OCI-LY3 (cell line): ENCODE results near the gene SMARCE1.

Experiments
- H2AFZ ChIP-seq: fragments of 200-600, 300-600 bp; shearing (Covaris generic); 2 replicates; pipeline ENCODE4 v1.6.0; 2014; ENCODE audit warnings: antibody characterized with exemption, low read depth, low read length
- H3K27ac ChIP-seq: fragments of 200-600, 300-600 bp; sonication (generic); 2 replicates; pipeline ENCODE4 v1.5.1; 2014; ENCODE audit warnings: mild to moderate bottlenecking, low read length, moderate library complexity, mixed read lengths
- H3K27me3 ChIP-seq: fragments of 200-600, 300-600 bp; sonication (generic); 2 replicates; pipeline ENCODE4 v1.6.1; 2014; ENCODE audit warnings: low read depth, low read length, mixed read lengths
- H3K36me3 ChIP-seq: fragments of 200-600, 300-600 bp; sonication (generic); replicated peaks from 2 replicates; pipeline ENCODE3; 2014; ENCODE audit warnings: low read depth, low read length, mixed read lengths
- H3K4me1 ChIP-seq: fragments of 300-600, 200-600 bp; sonication (generic); 2 replicates; pipeline ENCODE4 v1.6.1; 2014; ENCODE audit warnings: low read length, mixed read lengths
- H3K4me2 ChIP-seq: fragments of 200-600, 300-600 bp; sonication (generic); 2 replicates; pipeline ENCODE4 v1.6.1; 2014; ENCODE audit warnings: low read length, mixed read lengths
- H3K4me3 ChIP-seq: fragments of 300-600, 200-600 bp; sonication (generic); 2 replicates; pipeline ENCODE4 v1.5.1; 2014; ENCODE audit warnings: antibody characterized with exemption, mild to moderate bottlenecking, low read length, moderate library complexity
- H3K79me2 ChIP-seq: fragments of 300-600, 200-600 bp; shearing (Covaris generic); 2 replicates; pipeline ENCODE4 v1.6.1; 2014; ENCODE audit warnings: mild to moderate bottlenecking, low read length, mixed read lengths
- H3K9ac ChIP-seq: fragments of 300-600, 200-600 bp; shearing (Covaris generic); 2 replicates; pipeline ENCODE4 v1.6.0; 2014; ENCODE audit warnings: mild to moderate bottlenecking, low read length, moderate library complexity
- H3K9me3 ChIP-seq: fragments of 200-600, 300-600 bp; shearing (Covaris generic); 2 replicates; pipeline ENCODE4 v1.6.1; 2014; ENCODE audit warnings: low read length, mixed read lengths; ENCODE audit not compliant: insufficient read depth
- H4K20me1 ChIP-seq: fragments of 200-600, 300-600 bp; sonication (generic); 2 replicates; pipeline ENCODE4 v1.6.1; 2016; ENCODE audit warnings: low read length, mixed read lengths; ENCODE audit not compliant: insufficient read depth
- EZH2phosphoT487 ChIP-seq: fragments of 200-600 bp; shearing (Covaris generic); IDR thresholded peaks from 2 replicates; pipeline ENCODE4 v1.6.1; 2018; ENCODE audit warnings: antibody characterized with exemption, mixed run types, low read depth
- TF ChIP-seq, protein P1 (sequence below): fragments of 200-600, 300-600 bp; sonication (generic); IDR thresholded peaks from 2 replicates; pipeline ENCODE4 v1.5.1; 2014; ENCODE audit warnings: antibody characterized with exemption, low read length, low read depth

The SMARCE1 gene

DNA sequence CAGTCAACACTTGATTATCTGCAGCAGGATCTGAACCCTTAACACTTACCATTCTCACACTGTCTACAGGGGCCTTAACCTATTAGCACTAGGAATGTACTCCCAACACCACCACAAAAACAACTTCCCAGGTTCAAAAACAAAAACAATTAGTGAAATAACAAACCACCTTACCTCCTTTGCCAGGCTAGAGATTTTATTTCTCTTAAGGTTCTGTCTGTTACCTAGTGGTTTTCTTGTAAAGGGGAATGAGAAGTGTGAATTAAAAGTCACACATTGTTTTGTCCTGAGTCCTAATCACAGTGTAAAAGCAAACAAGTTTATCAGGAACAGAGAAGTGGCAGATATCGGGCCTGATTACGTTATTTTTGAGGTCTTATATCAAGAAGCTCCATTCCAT, 9.7 kb downstream of the SMARCE1 start:
- Histone ChIP-seq H3K27ac (no peak overlapping the region), H3K4me3 (no peak overlapping the region), H3K36me3 (peaks cover 77% of the 10 kb centered on the region), H3K9me3 (no peaks in the 10 kb centered on the region), H4K20me1 (no peaks in the 10 kb centered on the region), H3K27me3 (no peaks in the 10 kb centered on the region), H3K4me1 (no peaks in the 10 kb centered on the region), H2AFZ (no peak overlapping the region), H3K79me2 (peaks cover 32% of the 10 kb centered on the region), H3K4me2 (no peak overlapping the region), H3K9ac (no peak overlapping the region)
- no peak for TF ChIP-seq EZH2phosphoT487
- TF ChIP-seq, protein P1, sequence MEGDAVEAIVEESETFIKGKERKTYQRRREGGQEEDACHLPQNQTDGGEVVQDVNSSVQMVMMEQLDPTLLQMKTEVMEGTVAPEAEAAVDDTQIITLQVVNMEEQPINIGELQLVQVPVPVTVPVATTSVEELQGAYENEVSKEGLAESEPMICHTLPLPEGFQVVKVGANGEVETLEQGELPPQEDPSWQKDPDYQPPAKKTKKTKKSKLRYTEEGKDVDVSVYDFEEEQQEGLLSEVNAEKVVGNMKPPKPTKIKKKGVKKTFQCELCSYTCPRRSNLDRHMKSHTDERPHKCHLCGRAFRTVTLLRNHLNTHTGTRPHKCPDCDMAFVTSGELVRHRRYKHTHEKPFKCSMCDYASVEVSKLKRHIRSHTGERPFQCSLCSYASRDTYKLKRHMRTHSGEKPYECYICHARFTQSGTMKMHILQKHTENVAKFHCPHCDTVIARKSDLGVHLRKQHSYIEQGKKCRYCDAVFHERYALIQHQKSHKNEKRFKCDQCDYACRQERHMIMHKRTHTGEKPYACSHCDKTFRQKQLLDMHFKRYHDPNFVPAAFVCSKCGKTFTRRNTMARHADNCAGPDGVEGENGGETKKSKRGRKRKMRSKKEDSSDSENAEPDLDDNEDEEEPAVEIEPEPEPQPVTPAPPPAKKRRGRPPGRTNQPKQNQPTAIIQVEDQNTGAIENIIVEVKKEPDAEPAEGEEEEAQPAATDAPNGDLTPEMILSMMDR, result no peak

DNA sequence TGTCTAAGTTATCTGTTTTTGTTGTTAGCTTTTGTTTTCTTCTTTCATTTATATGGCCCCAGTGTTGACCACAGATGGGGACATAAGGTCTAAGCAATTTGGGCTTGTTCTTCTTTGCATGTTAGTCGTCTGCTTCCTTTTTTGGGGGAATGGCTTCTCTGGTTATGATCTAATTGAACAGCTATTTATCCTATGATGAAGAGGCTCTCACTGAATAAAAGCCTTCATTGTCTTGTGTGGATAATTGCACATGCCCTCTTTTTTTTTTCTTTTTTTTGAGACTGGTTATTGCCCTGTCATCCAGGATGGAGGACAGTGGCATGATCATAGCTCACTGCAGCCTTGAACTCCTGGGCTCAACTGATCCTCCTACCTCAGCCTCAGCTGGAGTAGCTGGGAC, 13.7 kb downstream of the SMARCE1 start:
- H3K27ac ChIP-seq, result no peak overlapping the region
- H3K27me3 ChIP-seq, result no peaks in the 10 kb centered on the region
- H3K79me2 ChIP-seq, result peaks cover 9% of the 10 kb centered on the region
- no peaks in the 10 kb centered on the region for H3K4me1 ChIP-seq
- H3K36me3 ChIP-seq, result peaks cover 75% of the 10 kb centered on the region
- no peak overlapping the region for H3K9ac ChIP-seq
- H3K4me3 ChIP-seq, result no peak overlapping the region
- H4K20me1 ChIP-seq, result no peaks in the 10 kb centered on the region
- H2AFZ ChIP-seq, result no peak overlapping the region
- TF ChIP-seq EZH2phosphoT487, result no peak
- TF ChIP-seq, protein P1, result no peak
- no peak overlapping the region for H3K4me2 ChIP-seq
- no peaks in the 10 kb centered on the region for H3K9me3 ChIP-seq

DNA sequence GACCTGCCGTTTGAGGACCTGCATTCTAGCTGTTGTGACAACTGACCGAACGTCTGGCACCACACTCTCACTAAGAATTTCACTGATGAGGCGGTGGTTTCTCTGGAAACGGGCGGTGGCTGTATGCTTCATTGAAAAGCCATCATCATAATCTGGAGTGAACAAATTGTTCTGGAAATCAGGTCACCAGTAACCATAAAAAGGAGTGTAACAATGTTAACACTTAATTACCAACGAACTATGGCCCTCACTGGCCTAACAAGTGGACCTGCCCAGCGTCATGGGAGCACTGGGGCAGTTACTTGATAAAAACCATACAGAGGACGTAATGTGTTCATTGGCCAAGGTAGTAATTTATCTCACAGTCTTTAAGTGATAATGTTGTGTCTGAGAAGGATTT, 15.4 kb downstream of the SMARCE1 start:
- no peaks in the 10 kb centered on the region for H4K20me1 ChIP-seq
- H3K9me3 ChIP-seq, result no peaks in the 10 kb centered on the region
- peaks cover 75% of the 10 kb centered on the region for H3K36me3 ChIP-seq
- no peak overlapping the region for H3K4me2 ChIP-seq
- no peak overlapping the region for H3K9ac ChIP-seq
- H3K27ac ChIP-seq, result no peak overlapping the region
- H2AFZ ChIP-seq, result no peak overlapping the region
- no peaks in the 10 kb centered on the region for H3K4me1 ChIP-seq
- no peak overlapping the region for H3K4me3 ChIP-seq
- H3K79me2 ChIP-seq, result no peaks in the 10 kb centered on the region
- H3K27me3 ChIP-seq, result no peaks in the 10 kb centered on the region
- TF ChIP-seq, protein P1, result no peak
- no peak for TF ChIP-seq EZH2phosphoT487

DNA sequence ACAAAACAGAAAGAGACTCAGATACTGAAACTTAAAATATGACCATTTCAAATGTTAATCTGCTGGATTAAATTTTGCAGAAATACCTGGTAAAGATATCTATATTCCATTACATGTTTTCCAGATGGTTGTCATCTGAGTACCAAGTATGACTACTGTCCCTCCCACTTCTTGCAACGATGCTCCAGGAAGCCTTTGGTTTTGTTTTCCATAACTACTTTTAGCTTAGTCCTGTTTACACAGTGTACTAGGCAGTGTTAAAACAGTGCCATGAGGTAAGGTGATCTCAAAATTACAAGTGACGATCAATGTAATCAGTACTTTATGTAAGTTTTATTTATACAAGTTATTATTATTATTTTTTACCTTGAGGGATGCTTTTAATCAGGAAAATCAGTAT, 17.8 kb downstream of the SMARCE1 start:
- no peak overlapping the region for H3K4me3 ChIP-seq
- H2AFZ ChIP-seq, result no peak overlapping the region
- H4K20me1 ChIP-seq, result no peaks in the 10 kb centered on the region
- peaks cover 57% of the 10 kb centered on the region for H3K36me3 ChIP-seq
- H3K4me2 ChIP-seq, result no peak overlapping the region
- peaks cover 9% of the 10 kb centered on the region for H3K4me1 ChIP-seq
- no peaks in the 10 kb centered on the region for H3K79me2 ChIP-seq
- no peaks in the 10 kb centered on the region for H3K9me3 ChIP-seq
- no peak overlapping the region for H3K9ac ChIP-seq
- no peak overlapping the region for H3K27ac ChIP-seq
- TF ChIP-seq EZH2phosphoT487, result no peak
- TF ChIP-seq, protein P1, result no peak
- H3K27me3 ChIP-seq, result no peaks in the 10 kb centered on the region
